ENCODE data around the gene PON2. TPM values are rescaled to one million over a fixed set of nuclear protein-coding genes. Genes with fewer than 3 reads are reported as not detected.
"Not testable (repeated sequence)": the region's sequence is repeated elsewhere in the genome, so short reads cannot be mapped to it uniquely, and the experiment has no call there.

The PON2 gene
- total RNA-seq, 1 donor = 52.5 TPM

DNA sequence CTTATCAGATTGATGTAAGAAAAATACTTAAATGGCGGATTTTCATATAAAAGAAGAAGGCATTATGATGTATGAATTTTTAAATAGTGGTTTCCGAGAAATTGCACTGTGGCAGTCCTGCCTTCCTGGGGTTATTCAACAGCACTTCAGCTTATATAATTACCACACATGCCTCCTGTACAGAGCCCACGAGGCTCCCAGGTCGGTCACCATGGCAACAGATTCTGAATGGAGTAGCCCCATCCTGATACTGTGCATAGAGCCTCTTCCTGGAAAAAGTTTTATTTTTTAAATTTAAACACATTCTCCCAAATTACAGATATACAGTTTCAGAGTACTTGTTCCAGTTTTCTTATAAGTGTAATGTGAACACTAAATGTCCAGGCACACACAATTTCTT, 35.0 kb upstream of the PON2 start:
- no peak for DNase-seq (ENCODE audit: low read depth)
- no peak overlapping the region for H3K4me3 ChIP-seq (ENCODE audit: low read depth, low read length)
- TF ChIP-seq, protein P1, sequence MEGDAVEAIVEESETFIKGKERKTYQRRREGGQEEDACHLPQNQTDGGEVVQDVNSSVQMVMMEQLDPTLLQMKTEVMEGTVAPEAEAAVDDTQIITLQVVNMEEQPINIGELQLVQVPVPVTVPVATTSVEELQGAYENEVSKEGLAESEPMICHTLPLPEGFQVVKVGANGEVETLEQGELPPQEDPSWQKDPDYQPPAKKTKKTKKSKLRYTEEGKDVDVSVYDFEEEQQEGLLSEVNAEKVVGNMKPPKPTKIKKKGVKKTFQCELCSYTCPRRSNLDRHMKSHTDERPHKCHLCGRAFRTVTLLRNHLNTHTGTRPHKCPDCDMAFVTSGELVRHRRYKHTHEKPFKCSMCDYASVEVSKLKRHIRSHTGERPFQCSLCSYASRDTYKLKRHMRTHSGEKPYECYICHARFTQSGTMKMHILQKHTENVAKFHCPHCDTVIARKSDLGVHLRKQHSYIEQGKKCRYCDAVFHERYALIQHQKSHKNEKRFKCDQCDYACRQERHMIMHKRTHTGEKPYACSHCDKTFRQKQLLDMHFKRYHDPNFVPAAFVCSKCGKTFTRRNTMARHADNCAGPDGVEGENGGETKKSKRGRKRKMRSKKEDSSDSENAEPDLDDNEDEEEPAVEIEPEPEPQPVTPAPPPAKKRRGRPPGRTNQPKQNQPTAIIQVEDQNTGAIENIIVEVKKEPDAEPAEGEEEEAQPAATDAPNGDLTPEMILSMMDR (IDR thresholded peaks at IDR 0.05; ENCODE audit: insufficient read depth, low read length) = no peak

DNA sequence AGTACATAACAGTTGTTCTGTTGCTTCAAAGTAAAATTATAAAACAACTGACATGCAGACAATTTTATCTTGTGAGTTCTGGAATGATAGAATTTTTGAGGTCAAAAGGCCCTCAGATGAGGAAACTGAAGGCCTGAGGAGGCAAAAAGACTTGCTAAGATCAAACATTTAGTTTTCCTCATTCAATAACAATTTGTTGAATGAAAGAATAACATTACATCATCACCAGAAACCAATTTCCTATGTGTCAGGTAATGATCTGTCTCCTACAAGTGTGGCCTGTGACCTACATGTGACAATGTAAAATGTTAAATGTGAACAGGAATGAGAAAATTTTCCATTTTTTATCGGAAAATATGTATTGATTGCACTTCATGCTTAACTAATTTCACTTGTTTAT, 34.4 kb upstream of the PON2 start:
- no peak for DNase-seq (ENCODE audit: low read depth)
- TF ChIP-seq, protein P1 (IDR thresholded peaks at IDR 0.05; ENCODE audit: insufficient read depth, low read length) = no peak
- H3K4me3 ChIP-seq (ENCODE audit: low read depth, low read length) = no peak overlapping the region

DNA sequence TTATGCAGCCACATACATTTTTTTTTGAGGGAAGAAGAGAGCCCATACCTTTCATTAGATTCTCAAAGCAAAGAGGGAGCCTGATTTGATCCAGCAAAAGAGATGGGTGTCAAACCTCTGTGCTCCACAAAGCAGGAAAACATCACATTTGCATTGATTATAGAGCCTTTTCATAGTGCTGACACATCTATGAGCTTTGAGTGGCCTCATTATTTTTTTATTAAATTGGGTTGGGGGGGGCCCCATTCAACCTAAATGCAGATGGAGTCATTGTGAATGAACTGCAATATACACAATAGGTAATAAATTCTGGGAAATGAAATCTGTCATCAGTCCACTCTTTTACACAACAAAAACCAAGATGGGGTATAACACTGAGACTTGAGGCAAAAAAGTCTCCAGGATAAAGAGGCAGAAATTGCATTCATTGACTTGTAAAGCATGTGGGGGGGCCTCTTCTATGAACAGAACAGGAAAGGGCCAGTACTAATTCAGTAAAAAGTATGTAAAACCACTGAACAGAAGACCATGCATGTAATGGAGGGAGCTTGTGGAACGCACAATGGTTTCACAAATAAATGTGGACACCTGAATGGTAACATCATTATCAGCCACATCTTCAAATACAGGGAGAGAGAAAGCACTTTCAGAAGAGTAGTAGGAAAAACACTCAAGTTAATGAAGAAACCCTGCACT, 33.2 kb upstream of the PON2 start:
- H3K4me3 ChIP-seq (ENCODE audit: low read depth, low read length) = no peak overlapping the region
- no peak for DNase-seq (ENCODE audit: low read depth)
- TF ChIP-seq, protein P1 (IDR thresholded peaks at IDR 0.05; ENCODE audit: insufficient read depth, low read length) = no peak

DNA sequence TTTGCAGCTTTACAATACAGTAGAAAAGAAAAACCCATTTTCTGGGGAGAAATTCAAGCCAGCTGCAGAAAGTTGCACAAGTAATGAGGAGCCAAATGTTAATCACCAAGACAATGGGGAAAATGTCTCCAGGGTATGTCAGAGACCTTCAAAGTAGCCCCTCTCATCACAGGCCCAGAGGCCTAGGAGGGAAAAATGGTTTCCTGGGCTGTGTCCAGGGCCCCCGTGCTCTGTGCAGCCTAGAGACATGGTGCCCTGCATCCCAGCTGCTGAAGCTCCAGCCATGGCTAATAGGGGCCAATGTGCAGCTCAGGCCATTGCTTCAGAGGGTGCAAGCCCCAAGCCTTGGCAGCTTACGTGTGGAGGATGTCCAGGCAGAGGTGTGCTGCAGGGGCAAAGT, 25.8 kb upstream of the PON2 start:
- H3K4me3 ChIP-seq (ENCODE audit: low read depth, low read length); DNase-seq (ENCODE audit: low read depth): not testable (repeated sequence)

DNA sequence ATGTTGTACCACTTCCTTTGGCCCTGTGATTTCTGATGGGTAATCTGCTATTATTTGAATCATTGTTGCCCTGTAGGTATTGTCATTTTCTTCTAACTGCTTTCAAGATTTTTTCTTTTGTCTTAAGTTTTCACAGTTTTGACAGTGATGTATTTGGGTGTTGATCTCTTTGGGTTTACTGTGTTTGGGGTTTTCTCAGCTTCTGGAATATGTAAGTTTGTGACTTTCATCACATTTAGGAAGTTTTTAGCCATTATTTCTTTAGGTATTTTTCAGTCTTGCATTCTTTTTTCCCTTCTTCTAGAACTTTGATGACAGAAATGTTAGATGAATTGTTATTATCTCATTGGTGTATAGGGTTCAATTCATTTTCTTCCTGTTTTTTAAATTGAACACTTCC, 23.1 kb upstream of the PON2 start:
- TF ChIP-seq, protein P1 (IDR thresholded peaks at IDR 0.05; ENCODE audit: insufficient read depth, low read length) = no peak
- DNase-seq (ENCODE audit: low read depth) = no peak
- no peak overlapping the region for H3K4me3 ChIP-seq (ENCODE audit: low read depth, low read length)

DNA sequence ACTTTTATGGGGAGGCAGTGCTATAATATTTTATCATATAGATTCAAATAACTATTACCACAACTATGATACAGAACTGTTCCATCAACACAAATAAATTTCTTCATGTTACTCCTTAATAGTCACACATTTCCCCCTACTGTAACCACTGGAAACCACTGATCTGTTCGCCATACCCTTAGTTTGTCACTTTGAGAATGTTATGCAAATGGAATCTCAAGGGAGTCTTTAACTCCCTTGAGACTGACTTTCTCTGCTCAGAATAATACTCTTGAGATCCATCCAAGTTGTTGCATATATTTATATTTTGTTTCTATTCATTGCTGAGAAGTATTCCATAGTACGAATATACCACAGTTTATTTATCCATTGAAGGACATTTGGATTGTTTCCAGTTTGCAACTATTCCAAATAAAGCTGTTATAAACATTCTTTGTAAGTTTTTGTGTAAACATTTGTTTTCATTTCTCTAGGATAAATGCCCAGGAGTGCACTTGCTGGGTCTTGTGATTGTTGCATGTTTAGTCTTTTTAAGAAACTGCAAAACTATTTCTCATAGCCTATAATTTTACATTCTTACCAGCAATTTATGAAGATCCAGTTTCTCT, 19.7 kb upstream of the PON2 start:
- TF ChIP-seq, protein P1 (IDR thresholded peaks at IDR 0.05; ENCODE audit: insufficient read depth, low read length) = no peak
- no peak for DNase-seq (ENCODE audit: low read depth)
- no peak overlapping the region for H3K4me3 ChIP-seq (ENCODE audit: low read depth, low read length)

DNA sequence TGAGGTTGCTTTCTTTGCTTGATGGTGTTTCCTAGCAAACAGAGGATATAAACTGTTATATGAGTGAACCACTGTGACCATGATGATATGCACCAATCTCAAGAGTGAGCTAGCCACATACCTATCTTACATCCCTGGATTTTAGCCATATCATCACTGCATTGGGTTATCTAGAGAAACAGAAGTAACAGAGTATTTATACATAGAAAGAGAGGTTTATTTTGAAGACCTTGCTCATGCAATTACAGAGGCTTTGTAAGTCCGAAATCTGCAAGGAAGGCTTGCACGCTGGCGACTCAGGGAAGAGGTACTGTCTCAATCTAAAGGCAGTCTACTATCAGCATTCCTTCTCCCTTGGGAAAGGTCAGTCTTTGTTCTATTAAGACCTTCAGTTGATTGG, 11.8 kb upstream of the PON2 start:
- DNase-seq (ENCODE audit: low read depth) = no peak
- H3K4me3 ChIP-seq (ENCODE audit: low read depth, low read length) = no peak overlapping the region
- TF ChIP-seq, protein P1 (IDR thresholded peaks at IDR 0.05; ENCODE audit: insufficient read depth, low read length) = no peak
